Stimulated activated CD4-positive, alpha-beta T cell treated with anti-CD3 and anti-CD28 coated beads, Interleukin-1b, Interleukin-23, amount 100 ng/mL, for 4 hours (primary cell): ENCODE measurements around the gene SLCO3A1.

Experiments used
- DNase-seq, 2 donors: peaks; one replicate each; pipeline ENCODE4 v3.0.0-alpha.2; 2020; ENCODE audit warnings: low read depth in 2 of 2

SLCO3A1 gene

DNA sequence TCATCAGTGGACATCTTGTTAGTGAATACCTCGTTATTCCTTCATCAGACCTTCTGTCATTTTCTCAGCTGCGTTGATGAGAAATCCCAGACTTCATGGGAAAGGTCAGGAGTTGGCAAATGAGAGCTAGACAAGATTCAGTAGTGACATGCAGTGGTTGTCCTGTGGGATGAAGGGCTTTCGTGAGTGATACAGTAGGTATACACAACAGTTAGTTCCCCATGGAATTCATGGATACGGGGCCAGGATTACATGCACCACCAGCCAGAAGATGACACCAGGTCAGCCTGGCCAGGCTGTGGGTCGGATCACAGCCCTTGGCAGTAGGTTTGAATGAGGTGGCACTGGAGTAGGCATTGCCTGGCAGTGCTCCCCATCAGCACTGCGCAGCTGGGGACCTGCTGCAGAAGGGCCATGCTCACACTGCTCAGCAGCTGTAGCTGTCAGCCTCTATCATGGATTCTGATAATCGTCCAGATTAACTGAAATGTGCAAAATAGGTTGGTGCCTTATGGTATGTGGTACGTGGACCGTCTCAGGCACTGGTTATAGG, 150.1 kb downstream of the SLCO3A1 start:
- no peak for DNase-seq

DNA sequence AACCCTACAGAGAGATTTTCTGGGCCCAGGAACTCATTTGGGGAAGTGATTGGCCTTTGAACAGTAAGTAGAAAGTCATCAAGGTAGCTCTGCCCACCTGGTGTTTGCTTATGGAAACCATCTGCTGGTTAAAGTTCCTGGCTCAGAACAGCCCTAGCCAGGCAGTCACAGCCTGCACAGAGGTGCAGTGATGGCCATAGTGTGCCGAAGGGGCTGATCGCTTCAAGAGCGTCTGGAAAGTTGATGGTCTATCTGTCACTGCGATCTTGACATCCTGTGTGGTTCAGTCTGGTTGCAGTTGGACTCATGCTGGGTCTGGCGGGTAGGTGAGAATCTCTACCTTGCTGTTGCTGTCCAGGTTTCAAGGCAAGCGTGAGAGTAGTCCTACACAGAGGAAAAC, 151.6 kb downstream of the SLCO3A1 start:
- DNase-seq, result no peak

DNA sequence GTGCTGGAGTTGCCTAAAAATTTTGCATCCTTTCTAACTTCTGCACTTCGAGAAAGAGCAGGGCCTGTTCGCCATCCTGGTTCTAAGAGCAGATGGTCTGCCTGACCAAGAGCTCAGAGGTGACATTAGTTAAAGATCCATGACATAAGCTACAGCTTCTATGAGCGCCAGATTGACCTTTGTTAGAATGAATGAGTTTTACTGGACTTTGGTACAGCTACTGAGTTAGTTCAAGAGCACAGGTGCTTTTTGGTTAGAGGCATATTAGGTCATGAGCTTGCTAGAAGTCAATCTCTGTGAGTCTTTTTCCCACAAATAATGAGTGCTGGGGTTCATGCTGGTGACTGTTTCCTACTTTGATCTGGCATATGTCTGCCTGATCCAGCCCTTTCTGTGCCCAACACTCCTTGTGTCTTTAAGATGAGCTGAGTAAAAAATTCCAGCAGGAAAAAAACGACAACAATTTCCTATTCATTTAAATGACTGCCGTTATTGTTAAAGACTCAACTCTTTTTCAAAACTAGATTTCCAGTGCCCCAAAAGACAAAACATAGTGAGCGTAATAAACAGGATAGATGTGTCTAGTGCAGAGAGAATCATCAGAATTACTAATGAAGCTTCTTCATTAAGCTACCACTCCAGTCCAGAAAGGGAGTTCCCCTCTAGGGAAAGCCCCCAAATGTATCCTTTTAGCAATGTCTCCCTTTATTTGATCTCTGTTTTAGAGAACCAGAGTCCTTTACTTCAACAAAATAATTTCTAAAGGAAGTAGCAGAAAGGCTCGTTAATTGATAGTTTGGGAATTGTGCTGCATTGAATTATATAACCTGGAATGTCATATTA, 152.9 kb downstream of the SLCO3A1 start:
- DNase-seq, result no peak

DNA sequence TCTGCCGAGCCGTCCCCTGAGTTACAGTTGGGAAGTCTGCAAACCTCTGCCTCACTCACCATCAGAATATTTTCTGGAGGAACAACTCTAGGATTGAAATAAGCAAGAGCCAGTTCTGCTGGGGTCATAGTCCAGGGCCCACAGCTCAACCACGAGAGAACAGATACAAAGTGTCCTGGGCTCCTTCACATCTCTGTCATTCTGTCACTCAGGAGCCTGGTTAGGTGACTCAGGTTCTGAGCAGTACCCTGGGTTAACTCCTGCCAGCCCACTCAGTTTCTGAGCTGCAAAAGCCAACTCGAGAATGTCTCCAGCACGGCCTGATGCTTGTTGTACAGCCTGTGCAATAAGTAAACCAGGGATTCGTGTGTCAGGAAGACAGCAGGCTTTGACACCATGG, 155.7 kb downstream of the SLCO3A1 start:
- DNase-seq, result no peak

DNA sequence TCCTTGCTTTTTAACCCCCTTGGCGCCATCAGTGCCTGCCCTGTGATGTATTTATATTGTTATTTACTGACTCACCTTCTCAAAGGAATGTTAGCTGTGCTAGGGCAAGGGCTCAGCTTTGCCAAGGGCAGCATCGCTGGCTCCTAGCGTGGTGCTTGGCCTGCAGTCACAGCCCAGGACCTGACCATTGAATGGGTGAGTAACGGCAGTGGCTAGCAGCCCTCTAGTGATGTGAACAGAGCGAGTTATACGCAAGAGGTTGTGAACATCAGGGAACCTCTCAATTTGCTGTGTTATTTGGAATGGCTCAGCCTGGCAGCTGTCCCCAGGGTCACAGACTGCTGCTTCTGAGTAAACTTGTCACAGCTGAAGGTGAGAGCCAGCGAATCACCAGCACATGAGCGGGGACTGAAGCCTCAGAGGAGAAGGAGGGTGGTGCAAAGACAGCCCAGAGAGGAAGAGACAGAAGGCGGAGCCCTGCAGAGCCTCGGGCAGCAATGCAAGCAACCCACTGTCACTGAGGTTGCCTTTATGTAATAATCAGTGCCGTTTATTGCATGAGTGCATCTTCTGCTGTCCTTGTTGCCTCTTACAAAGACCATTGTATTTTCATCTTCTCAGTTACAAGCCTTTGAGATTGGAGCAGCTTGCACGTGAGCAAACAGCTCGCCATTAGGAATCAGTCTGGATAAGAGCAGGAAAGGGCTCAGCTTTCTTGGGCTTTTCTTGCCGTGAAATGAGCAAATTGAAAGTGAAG, 158.3 kb downstream of the SLCO3A1 start:
- DNase-seq, result peak in 1 of 2 donors; percentile 6

DNA sequence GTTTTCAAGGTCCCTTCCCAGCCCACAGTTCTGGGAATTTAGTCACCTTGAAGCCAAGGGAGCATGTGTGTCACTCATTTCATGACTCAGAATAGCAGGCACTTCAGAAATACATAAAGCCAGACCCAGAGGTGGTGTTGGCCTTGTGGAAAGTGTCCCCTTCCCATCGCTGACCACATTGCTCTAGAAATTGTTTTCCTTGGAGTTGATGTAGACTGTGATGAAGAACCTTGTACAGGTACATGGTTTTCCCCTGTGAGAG, 158.8 kb downstream of the SLCO3A1 start:
- no peak for DNase-seq

DNA sequence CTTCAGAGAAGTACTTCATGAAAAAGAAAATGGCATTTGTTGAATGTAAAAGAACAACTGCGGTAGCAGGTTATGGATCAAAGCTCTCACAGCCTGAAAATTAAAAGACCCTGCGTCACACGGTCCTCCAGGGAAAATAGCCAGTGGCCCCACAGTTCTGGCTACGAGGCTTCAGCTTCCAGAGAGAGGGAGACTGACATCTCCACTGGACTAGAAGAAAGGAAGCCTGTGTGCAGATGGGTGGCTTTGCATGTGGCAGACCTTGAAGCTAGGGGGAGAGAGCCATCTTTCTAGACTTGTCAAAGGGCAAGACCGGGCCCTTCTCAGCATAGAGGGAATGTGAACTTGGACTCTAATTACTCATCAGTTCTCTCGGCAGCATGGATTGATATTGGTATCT, 159.4 kb downstream of the SLCO3A1 start:
- no peak for DNase-seq

DNA sequence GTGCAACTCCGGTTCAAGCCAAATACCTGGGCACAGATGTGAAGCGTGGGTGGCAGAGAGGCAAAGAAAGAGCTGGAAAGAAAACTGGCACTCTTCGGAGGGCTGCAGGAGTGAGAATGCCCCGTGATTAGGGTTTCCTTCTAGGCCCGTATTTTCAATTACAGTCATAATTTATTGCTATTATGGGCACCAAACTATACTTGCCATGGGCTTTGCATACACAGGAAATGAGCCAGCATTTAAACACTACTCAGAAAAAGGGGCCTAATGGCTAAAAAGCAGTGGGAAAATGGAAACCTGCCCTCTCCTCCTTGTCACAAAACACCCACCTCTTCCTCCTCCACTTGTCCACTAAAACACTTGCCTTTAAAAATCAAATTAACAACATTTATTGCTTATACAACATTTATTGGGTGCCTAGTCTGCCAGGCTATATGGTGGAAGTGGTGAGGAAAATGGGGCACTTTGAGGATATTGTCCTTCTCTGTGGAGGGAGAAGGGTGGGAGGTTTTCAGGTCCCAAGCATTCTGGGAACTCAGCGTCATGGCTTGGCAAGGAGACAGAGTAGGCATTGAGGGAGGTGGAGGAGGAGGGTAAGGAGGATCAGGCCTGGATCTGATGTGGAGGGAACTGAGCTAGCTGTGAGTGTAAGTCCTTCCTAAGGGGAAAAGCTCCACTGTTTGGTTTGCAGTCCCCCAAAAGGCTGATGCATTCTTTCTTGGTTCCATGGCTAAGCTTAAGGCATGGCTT, 160.9 kb downstream of the SLCO3A1 start:
- no peak for DNase-seq

DNA sequence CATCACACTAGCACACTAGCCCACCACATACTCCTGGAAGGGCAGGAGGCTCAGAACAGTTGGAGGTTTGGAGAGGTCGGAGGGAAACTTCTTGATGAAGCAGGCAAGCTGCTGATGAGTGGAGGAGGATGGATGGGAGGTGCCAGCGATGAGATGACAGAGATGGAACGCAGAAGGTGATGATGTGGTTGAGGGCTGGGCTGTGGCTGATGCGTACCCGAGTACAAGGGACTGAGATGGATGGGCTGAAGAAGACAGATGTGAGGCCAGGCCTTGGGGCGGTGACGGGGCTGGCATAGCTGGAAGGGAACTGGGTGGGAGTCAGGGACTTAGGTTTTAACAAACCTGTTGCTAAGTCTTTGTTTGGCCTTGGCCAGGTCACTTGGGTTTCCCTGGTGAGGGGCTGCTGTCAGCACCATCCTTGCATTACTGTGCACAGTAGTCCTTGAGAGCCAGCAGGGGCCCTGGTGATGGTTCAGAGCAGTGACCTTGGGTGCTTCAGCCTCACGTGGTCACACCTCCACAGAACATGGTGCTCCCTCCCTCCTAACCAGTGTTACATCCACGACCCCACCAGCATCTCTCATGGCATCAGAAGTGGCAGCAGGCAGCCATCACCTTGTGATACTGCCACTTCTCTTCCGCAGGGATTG, 164.5 kb downstream of the SLCO3A1 start:
- DNase-seq, result no peak

DNA sequence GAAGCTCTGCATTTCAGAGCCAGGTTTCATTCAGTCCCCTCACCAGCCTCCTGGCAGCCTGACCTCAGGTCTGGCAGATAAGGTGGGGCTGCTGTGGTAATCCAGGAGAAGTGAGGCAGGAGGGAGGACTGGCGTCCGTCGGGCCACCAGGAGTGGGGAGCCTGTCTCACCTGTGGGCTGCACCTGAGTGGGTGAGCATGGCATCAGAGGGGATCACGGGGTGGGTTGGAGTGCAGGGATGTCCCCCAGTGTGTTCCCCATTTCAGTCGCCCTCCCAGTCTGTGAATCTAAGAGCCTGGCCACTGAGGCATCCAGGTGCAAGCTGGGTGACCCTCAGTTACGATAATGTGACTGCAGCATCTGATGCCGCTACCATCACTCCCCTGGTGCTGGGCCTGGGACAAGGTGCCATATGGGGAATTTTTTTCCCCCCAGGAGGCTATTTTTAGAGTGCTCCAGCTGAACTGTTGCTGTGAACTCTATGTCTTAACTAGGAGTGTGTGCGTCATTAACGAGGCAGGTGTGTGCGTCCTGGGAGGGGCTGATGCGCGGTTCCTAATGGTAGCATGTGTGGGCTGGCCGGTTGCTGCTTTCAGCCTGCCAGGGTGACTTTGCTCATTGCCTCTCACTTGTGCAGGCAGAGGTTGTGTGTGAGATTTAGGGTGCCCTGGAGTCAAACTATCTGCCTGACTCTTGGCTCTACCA, 165.2 kb downstream of the SLCO3A1 start:
- no peak for DNase-seq

DNA sequence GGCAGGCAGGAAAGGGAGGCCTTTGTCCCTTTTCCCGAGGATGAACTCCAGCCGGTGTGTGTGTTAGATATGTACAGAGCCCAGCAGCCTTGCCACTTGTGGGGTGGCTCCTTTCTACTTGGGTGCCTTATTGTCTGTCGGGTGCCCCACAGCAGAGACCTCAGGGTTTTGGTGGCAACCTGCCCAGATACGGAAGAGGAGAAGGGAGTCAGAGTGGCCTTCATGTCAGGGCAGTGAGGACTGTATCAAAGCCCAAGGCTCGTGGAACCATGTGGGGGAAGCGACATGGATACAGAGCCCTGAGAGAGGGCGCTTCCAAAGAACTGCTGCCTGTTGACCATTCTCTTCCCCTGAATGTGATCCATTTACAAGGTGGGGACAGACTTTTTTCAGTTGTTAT, 166.2 kb downstream of the SLCO3A1 start:
- DNase-seq, result no peak

DNA sequence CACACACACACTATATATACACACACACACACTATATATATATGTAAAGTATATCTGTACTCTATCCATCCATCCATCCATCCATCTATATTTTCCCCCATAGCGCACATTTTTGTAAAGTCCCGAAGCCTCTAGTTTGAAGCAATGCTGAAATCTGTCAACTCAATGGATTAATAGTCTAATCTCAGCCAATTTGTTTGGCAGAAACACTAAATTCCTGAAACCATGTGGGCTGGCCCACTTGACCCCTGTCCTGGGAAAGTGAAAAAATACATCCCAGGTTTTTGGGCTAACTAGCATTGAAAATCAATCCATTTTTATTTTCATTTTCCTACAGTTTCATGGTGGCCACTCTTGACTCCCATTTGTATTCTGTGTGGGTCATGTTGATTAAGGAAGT, 166.7 kb downstream of the SLCO3A1 start:
- no peak for DNase-seq

DNA sequence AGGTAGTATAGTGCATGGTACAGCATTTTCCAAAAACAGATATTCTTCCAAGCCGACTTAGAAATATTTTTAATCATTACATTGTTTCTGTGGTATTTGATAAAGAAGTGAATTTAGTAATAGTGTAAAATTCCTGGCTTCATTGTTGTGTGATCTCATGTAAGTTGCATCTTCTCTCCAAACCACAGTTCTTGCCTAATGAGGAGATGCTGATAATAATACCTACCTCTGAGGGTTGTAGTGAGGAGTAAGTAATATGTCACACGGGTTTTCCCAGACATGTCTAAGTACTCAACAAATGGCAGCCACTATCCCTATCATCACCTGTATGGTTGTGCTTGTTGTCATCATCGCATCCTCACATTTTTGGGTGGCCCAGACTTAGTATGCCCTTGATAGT, 167.3 kb downstream of the SLCO3A1 start:
- no peak for DNase-seq

DNA sequence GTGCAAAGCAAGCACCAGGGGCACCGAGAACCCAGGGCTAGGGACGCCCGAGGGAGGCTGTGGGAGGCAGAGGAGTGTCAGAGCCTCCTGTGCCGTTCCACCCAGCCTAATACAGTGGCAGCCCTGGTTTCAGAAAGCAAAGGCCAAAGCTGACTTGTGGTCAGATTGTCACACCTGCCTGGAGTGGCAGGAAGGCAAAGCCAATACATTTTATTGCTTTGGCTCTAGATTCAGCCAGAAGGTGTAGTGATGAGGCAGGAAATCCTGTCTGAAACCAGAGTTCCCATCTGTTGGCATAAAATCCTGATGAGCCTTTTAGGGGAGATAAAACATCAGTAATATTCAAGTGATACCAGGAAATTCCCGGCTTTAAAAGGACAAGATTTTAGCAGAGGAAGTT, 168.3 kb downstream of the SLCO3A1 start:
- DNase-seq, result no peak

DNA sequence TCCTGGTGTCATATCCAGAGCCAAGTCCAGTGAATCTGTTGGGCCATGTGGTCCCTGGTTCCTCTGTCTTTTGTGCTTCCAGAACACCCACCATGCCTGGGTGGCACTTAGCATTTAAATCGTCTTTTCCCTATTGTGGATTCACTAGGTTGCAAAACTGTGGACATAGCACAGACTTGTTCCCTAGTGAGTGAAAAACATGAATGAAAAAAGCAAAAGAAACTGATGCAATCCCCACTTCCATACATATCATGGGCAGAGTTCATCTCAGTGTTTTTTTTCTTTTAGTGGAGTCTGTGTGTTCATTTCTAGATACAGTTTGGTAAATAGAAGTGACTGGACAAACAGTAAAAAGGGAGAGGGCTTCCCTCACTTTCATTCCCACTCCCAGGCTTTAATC, 170.5 kb downstream of the SLCO3A1 start:
- no peak for DNase-seq

DNA sequence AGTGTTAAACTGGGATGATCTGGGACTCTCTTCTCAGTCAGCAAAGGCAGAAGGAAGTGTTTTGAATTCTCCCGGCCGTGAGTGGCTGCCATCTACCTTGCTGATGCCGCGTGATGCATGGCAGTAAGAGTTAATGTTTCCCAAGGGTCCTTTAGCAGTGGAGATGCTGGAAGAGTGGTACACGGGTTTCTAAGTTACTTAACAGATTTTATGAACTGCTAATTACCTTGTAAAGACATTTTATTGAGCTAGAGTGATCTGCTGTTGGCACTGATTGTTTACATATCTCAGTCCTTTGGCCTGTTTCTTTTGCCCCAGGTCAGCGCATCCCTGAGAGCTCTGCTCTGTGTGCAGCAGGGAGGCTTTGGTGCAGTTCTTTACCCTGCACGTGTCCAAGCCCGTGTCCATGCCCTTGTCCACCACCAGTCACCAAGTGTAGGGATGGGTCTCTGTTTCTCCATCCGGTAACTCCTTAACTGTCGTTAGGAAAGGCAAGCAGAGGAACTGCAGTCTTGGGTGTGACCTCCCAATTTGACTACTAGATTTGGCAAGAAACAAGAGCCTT, 172.3 kb downstream of the SLCO3A1 start:
- no peak for DNase-seq

DNA sequence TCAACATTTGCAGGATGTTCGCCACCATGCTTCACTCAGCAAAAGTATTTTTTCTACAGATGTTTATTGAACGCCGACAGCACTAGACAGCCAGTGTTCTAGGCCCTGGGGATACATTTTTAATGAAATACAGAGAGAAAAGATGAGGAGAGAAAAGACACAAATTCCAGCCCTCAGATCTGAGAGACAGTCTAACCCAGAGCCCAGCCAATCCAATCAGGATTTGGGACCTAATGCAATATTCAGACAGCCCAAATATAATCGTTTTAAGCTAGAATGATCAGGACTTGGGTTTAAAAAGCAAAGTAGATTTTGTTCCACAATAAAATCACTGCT, 174.8 kb downstream of the SLCO3A1 start:
- no peak for DNase-seq

DNA sequence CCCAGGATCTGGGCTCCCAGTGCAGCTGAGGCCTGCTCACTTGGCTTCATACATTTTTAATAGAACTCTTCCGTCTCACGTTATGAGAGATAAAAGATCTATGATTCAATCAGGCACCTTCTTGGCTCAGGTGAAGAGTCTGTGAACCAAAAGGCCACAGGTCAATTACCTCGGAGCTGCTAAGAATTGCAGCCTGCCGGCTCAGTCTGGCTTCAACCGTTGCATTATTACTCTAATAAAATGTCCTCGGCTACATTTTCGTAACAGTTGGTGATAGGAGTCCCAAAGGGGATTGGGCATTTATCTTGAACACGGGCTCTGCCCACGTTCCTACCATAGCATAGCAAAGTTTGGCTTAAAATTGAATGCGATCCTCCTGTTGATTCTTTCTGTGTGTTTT, 176.3 kb downstream of the SLCO3A1 start:
- DNase-seq, result no peak

DNA sequence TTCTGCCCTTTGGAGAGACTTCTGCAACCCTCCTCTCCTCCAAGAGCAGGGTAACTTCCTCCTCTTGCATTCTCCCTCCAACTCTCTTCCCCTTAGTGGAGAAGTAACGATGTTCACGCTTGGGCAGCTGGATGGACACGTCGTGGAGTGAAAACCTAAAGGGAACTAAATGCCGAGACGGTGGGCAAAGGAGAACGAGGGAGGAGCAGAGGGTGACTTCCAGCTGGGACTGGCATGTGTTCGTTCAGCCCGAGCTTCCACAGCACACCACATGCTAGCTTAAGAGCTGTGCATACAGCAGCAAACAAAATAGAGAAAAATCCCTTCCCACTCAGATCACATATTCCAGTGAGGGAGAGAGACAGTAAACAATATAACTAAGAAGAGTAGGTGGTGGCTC, 179.8 kb downstream of the SLCO3A1 start:
- DNase-seq, result no peak

DNA sequence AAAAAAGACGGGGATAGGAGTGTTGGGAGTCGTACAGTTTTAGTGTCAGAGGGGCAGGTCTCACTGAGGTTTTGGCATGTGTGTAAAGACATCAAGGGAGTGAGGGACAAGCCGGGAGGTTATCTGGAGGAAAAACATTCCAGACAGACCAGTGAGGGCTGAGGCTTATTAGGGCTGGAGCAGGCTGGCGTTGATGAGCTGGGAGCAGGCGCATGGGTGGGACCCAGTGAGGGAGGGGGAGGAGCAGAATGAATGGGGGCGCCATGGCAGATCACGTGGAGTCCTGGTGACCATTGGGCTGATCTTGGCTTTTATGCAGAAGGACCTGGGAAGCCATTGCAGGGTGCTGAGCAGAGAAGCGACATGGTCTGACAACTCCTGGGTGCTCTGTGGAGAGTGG, 180.2 kb downstream of the SLCO3A1 start:
- no peak for DNase-seq

DNA sequence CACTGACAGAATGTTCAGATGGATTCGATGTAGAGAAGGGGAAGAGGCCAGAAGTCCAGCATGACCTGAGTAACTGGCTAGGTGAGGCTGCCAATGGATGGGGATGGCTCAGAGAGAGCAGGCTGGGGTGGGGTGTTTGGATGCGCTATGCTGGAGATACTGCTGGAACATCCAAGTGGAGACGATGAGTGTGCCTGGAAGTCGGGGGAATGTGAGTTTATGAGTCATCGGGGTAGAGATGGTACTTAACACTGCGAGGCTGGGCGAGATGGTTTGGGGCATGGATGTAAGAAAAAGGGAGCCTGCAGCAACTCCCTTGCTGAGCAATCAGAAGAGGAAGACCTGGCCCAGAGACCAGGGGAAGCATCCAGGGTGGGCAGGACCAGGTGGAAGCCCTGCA, 180.7 kb downstream of the SLCO3A1 start:
- DNase-seq, result no peak
